ENCODE measurements around the gene LEFTY1. TPM values are rescaled to one million over a fixed set of nuclear protein-coding genes. Genes with fewer than 3 reads are reported as not detected.

The LEFTY1 gene
- total and polyA plus RNA-seq, 2 of the 4 experiments (the other 2 are of a cell fraction) = not detected

DNA sequence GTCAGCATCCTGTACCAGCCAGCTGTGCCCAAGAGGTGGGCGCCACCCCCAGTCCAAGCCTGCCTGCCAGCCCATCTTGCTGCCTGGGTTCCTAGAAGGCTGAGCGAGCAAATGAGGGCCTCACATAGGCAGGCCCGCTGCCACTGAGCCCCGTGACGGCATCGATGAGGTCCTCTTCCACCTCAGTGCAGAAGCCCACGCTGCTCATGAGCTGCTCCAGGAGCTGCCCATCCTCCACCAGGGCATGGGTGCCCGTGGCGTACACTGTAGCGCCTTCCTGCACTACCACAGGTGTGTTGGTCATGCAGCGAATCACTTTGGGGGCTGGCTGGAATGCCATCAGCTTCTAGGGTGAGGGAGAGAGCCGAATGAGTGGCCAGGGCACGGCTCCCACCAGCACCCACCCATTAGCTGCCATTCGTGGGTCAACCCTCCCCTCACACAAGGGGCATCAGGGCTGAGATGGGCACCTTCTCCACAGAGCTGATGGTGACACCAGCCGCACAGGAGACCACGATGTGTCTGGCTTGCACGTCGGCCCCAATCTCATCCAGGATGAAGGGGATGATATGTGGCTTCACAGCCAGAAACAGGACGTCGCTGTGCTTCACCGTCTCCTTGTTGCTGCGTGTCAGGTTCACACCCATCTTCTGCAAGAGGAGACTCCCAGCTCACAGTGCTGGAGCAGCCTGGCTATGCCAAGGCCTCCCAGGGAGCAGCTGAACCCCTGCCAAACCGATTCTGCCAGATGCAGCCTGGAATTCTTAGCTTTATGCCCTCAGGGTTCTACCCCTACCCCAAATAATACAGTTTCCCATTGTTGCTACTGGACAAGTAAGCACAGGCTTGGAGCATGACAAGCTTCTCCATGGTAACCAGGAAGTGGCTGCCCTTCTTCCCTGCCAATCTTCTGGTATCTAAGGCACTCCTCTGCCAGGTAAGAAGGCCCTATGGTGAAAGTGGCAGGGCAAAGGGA lies 33.1 kb upstream of the LEFTY1 start:
- peak overlapping the region; percentile 51 for H2AK9ac ChIP-seq (replicated peaks; ENCODE audit: low read depth, low read length, poor library complexity)
- H3K56ac ChIP-seq (ENCODE audit: extremely low read depth, insufficient read depth, low read length) = no peak overlapping the region
- H3K27me3 ChIP-seq (ENCODE audit: control insufficient read depth, insufficient read depth, low read length) = no peaks in the 10 kb centered on the region
- no peak overlapping the region for H2AFZ ChIP-seq (replicated peaks; ENCODE audit: low read length, poor library complexity)
- CTCF ChIA-PET = interaction anchor here (0.6 kb wide), 1 partner anchor 1141 kb away, joined by 4 read pairs; no protein-coding TSS in a partner anchor
- H2AK5ac ChIP-seq (ENCODE audit: low read depth, low read length) = no peak overlapping the region
- no peak overlapping the region for H3K14ac ChIP-seq (replicated peaks; ENCODE audit: low read depth, low read length)
- intact Hi-C loops (cut with micrococcal nuclease) (loop anchor here (5.0 kb wide), 2 partner anchors 55 to 265 kb away; no protein-coding TSS in a partner anchor), in situ Hi-C loops (cut with MboI; ENCODE audit: low sequenced_read_pairs) (no loop called here), dilution Hi-C loops (cut with HindIII; ENCODE audit: low sequenced_read_pairs, unreplicated experiment) (no loop called here)
- H4K8ac ChIP-seq (ENCODE audit: low read depth in 2 of 2, low read length in 2 of 2) = no peak overlapping the region
- H3K4me3 ChIP-seq (ENCODE audit: insufficient read depth, low read depth, low read length) = no peak overlapping the region
- no peak overlapping the region for H4K91ac ChIP-seq (ENCODE audit: insufficient read depth, low read depth, low read length)
- TF ChIP-seq MAFK (IDR thresholded peaks at IDR 0.05; ENCODE audit: low read depth, low read length) (no peak), POLR2A (IDR thresholded peaks at IDR 0.05; ENCODE audit: low read depth, low read length) (no peak)
- H3K9ac ChIP-seq (ENCODE audit: low read depth, low read length) = no peak overlapping the region
- BruUV-seq (replicated peaks) = no TSS peak
- no peaks in the 10 kb centered on the region for H3K9me3 ChIP-seq (ENCODE audit: control insufficient read depth, insufficient read depth, low read length)
- H3K36me3 ChIP-seq (ENCODE audit: control insufficient read depth, insufficient read depth, low read length) = peaks cover 26% of the 10 kb centered on the region
- no peak overlapping the region for H2BK20ac ChIP-seq (ENCODE audit: low read depth, low read length)
- H4K20me1 ChIP-seq (ENCODE audit: insufficient read depth, low read length) = peaks cover 6% of the 10 kb centered on the region
- peaks cover 5% of the 10 kb centered on the region; the same call in 1 of the 2 replicates for H3K4me1 ChIP-seq (ENCODE audit: control insufficient read depth, insufficient read depth, low read length)
- H3K79me1 ChIP-seq (ENCODE audit: low read depth in 1 of 2, low read length in 2 of 2) = peaks cover 17 to 49% of the 10 kb centered on the region in 2 experiments
- peak overlapping the region; percentile 51; the same call in 1 of the 2 replicates for H3K23ac ChIP-seq (ENCODE audit: low read depth, low read length)
- POLR2A ChIA-PET (ENCODE audit: unreplicated experiment) = no interaction called here
- ATAC-seq (ENCODE audit: low read depth) (no peak), DNase-seq (no peak)
- H3K9me1 ChIP-seq (ENCODE audit: insufficient read depth, low read length) = peaks cover 21% of the 10 kb centered on the region
- H2BK5ac ChIP-seq (ENCODE audit: low read depth, low read length, poor library complexity, severe bottlenecking) = no peak overlapping the region
- H3K18ac ChIP-seq (ENCODE audit: low read depth, low read length) = no peak overlapping the region
- H3K4me2 ChIP-seq (ENCODE audit: low read depth, low read length) = no peak overlapping the region
- H2BK15ac ChIP-seq (ENCODE audit: low read depth, low read length) = no peak overlapping the region
- H3K4ac ChIP-seq (ENCODE audit: low read depth, low read length) = no peak overlapping the region
- H4K5ac ChIP-seq (ENCODE audit: low read depth, low read length) = no peak overlapping the region
- H2BK120ac ChIP-seq (ENCODE audit: low read depth, low read length) = no peak overlapping the region
- WGBS, 2 experiments (ENCODE audit: extremely low coverage in 2 of 2, insufficient read length in 1 of 2) = 100% methylated on average over 2 of the region's 23 CpGs; no CpG with 5 or more reads in 1 of the 2 experiments
- no peak overlapping the region for H3K27ac ChIP-seq (ENCODE audit: insufficient read depth, low read length)
